Measurements from ENCODE around the gene EXOG.

- TF ChIP-seq CTCF (IDR thresholded peaks at IDR 0.05; ENCODE audit: low read depth, low read length) (no peak), EZH2phosphoT487 (IDR thresholded peaks at IDR 0.05; ENCODE audit: low read depth) (no peak)
Measured at GRCh38 chr3:38510631-38511030, 14.5 kb downstream of the EXOG start.
